ENCODE data around the gene CACHD1. TPM values are rescaled to one million over a fixed set of nuclear protein-coding genes. Genes with fewer than 3 reads are reported as not detected.

CACHD1 gene
- total RNA-seq, 2 donors from 2014 or later, result 5.3 to 6.7 TPM

DNA sequence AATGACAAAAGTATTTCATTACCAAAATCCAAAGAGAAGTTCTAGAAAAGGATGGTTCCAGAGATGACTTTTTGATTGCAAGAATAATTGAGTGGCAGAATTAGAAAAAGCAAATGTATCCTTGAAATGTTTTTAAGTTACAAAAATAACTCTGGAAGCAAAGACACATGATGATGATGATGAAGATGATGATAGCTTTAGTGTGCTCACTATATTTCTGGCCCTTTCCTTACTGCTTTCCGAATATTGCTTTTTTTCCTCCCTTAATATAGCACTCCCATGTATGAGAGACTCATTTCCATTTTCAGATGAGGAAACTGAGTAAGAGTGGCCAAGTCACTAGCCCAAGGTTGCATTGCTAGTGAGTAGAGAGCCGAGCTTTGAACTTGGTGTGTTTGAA is 54.7 kb downstream of the CACHD1 start:
- ATAC-seq (ENCODE audit: insufficient number of reproducible peaks, low FRiP score, low read depth) (no peak), DNase-seq (ENCODE audit: low spot score) (no peak)
- Histone ChIP-seq H3K27ac (no peak overlapping the region), H3K27me3 (replicated peaks; ENCODE audit: insufficient read depth) (no peaks in the 10 kb centered on the region), H3K9me3 (no peaks in the 10 kb centered on the region), H3K4me1 (ENCODE audit: control insufficient read depth in 1 of 2, low read depth in 2 of 2) (peaks cover 12 to 27% of the 10 kb centered on the region in 2 donors), H3K4me3 (no peak overlapping the region), H3K36me3 (no peaks in the 10 kb centered on the region)
- TF ChIP-seq, protein P1, sequence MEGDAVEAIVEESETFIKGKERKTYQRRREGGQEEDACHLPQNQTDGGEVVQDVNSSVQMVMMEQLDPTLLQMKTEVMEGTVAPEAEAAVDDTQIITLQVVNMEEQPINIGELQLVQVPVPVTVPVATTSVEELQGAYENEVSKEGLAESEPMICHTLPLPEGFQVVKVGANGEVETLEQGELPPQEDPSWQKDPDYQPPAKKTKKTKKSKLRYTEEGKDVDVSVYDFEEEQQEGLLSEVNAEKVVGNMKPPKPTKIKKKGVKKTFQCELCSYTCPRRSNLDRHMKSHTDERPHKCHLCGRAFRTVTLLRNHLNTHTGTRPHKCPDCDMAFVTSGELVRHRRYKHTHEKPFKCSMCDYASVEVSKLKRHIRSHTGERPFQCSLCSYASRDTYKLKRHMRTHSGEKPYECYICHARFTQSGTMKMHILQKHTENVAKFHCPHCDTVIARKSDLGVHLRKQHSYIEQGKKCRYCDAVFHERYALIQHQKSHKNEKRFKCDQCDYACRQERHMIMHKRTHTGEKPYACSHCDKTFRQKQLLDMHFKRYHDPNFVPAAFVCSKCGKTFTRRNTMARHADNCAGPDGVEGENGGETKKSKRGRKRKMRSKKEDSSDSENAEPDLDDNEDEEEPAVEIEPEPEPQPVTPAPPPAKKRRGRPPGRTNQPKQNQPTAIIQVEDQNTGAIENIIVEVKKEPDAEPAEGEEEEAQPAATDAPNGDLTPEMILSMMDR (IDR thresholded peaks at IDR 0.05), result no peak

- H3K4me1 ChIP-seq (ENCODE audit: control insufficient read depth in 1 of 2, low read depth in 2 of 2), result peaks cover 12 to 22% of the 10 kb centered on the region in 2 donors
- no peak overlapping the region for H3K27ac ChIP-seq
- DNase-seq (ENCODE audit: low spot score), result no peak
- H3K4me3 ChIP-seq, result no peak overlapping the region
- ATAC-seq (ENCODE audit: insufficient number of reproducible peaks, low FRiP score, low read depth), result no peak
- H3K27me3 ChIP-seq (replicated peaks; ENCODE audit: insufficient read depth), result no peaks in the 10 kb centered on the region
- no peaks in the 10 kb centered on the region for H3K36me3 ChIP-seq
- no peaks in the 10 kb centered on the region for H3K9me3 ChIP-seq
- TF ChIP-seq, protein P1 (IDR thresholded peaks at IDR 0.05), result no peak
These were observed 55.3 kb downstream of the CACHD1 start for GRCh38 chr1:64525116-64525686.

GRCh38 chr1:64526312-64526711 is 56.4 kb downstream of the CACHD1 start:
- Histone ChIP-seq H3K9me3 (no peaks in the 10 kb centered on the region), H3K27me3 (replicated peaks; ENCODE audit: insufficient read depth) (no peaks in the 10 kb centered on the region), H3K4me1 (ENCODE audit: control insufficient read depth in 1 of 2, low read depth in 2 of 2) (peaks cover 12 to 19% of the 10 kb centered on the region in 2 donors), H3K4me3 (peak overlapping the region; percentile 41), H3K27ac (peak overlapping the region; percentile 41 to 58), H3K36me3 (no peaks in the 10 kb centered on the region)
- ATAC-seq (ENCODE audit: insufficient number of reproducible peaks, low FRiP score, low read depth) (no peak), DNase-seq (ENCODE audit: low spot score) (no peak)
- TF ChIP-seq, protein P1 (IDR thresholded peaks at IDR 0.05), result no peak

DNA sequence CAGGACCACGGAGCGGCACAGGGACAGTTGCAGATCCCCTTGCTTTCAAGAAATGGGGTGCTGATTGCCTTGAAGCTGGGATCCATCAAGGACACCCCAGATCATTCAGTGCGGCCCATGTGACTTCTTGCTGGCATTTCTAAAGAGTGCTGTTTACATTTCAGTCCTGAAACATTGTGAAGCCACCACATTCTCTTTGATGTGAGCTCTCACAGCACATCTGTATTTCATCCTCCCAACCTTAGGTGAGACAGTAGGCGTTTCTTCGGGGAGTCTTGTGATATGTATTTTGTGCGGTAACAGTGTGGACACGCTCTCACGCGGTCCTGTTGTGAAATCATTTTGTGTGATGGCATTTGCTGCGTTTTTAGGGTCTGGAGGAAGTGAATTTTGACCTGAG is 57.2 kb downstream of the CACHD1 start:
- Histone ChIP-seq H3K36me3 (no peaks in the 10 kb centered on the region), H3K27me3 (replicated peaks; ENCODE audit: insufficient read depth) (no peaks in the 10 kb centered on the region), H3K9me3 (no peaks in the 10 kb centered on the region), H3K4me3 (no peak overlapping the region), H3K4me1 (ENCODE audit: control insufficient read depth in 1 of 2, low read depth in 2 of 2) (peaks cover 12 to 19% of the 10 kb centered on the region in 2 donors), H3K27ac (no peak overlapping the region)
- DNase-seq (ENCODE audit: low spot score) (no peak), ATAC-seq (ENCODE audit: insufficient number of reproducible peaks, low FRiP score, low read depth) (no peak)
- TF ChIP-seq, protein P1 (IDR thresholded peaks at IDR 0.05), result no peak

DNA sequence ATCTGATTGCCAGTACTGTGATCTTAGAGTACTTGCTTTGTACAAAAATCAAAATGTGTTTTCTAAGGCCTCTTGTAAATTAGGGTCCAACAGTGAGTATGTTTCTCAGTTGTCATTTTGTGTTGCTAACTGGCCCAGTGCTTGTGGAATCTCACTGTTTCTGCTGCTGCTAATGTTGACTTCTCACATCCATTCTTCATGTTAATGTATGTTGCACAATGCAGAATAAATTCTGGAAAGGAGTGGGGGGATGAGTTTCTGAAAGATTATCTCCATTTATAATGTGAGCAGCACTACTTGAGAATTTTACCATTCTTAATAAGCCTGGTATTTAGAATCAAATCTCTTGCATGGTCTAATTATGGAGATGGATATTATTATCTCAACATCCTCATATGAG is 57.9 kb downstream of the CACHD1 start:
- H3K4me3 ChIP-seq, result no peak overlapping the region
- ATAC-seq (ENCODE audit: insufficient number of reproducible peaks, low FRiP score, low read depth), result no peak
- TF ChIP-seq, protein P1 (IDR thresholded peaks at IDR 0.05), result no peak

More for the DNA sequence above, 57.9 kb downstream of the CACHD1 start:
- Histone ChIP-seq H3K9me3 (no peaks in the 10 kb centered on the region), H3K27ac (no peak overlapping the region), H3K27me3 (replicated peaks; ENCODE audit: insufficient read depth) (no peaks in the 10 kb centered on the region), H3K4me1 (ENCODE audit: control insufficient read depth in 1 of 2, low read depth in 2 of 2) (peaks cover 12 to 19% of the 10 kb centered on the region in 2 donors), H3K36me3 (no peaks in the 10 kb centered on the region)
- no peak for DNase-seq (ENCODE audit: low spot score)
